Hematopoietic multipotent progenitor cell (in vitro differentiated cells): ENCODE data around the gene OTUB2. TPM values are rescaled to one million over a fixed set of nuclear protein-coding genes. Genes with fewer than 3 reads are reported as not detected.

ENCODE experiments used
- DNase-seq, 3 donors: peaks; one replicate each; pipeline ENCODE4 v3.0.0-alpha.2; 2011 to 2015; ENCODE audit warnings: low read depth in 2 of 3, low spot score in 2 of 3
- total RNA-seq: library from RNA; depleted of rRNA; stranded (reverse); fragments of >200 nt; gene quantifications from one replicate; pipeline ENCODE4 v1.2.3, GENCODE V29; 2012

OTUB2 gene
- total RNA-seq, 1 donor = 0.54 TPM

DNA sequence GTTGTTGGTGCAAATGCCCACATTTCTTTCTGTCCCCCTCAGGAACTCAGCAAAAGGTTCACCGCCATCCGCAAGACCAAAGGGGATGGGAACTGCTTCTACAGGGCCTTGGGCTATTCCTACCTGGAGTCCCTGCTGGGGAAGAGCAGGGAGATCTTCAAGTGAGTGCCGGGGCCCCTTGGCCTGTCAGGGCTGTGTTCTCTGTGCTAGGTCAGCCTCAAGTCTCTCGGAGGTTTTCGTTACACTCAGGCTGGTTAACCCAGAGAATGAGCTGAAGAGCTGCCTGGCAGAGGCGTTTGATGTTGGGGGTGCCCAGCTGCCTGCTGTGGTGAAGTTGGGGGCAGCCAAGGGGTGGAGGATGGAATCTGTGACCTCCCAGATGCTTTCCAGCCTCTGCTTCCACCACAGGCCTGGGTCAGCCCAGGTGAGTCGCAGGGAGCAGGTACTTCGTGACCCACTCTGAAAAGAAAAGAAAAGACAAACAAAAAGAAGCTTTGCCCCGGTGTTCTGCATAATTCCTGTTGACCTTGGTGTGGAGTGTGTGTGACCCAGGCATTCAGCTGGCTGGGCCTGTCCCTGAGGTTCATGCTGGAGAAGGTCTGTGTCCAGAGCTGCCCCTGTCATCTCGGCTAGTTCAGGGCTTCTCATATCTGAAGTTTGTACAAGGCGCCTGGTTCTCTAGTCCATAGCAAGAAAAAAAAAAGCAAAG is 12.9 kb downstream of the OTUB2 start:
- no peak for DNase-seq

DNA sequence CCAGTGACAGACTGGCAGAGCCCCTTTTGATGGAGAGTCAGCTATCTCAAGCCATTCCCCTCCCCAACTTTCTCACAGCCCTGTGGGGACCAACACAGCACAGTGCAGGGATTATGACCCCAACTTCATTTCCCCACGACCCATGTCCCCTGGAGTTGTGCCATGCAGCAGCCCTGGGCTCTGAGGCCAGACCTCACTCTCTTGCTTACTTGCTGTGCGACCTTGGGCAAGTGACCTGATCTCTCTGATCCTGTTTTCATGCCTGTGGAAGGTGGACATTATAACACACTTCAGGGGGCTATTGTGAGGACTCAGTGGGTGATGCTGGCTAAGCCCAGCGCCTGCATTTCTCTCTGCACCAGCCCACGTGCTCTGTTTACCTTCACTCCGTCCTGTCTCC is 14.1 kb downstream of the OTUB2 start:
- DNase-seq = no peak

DNA sequence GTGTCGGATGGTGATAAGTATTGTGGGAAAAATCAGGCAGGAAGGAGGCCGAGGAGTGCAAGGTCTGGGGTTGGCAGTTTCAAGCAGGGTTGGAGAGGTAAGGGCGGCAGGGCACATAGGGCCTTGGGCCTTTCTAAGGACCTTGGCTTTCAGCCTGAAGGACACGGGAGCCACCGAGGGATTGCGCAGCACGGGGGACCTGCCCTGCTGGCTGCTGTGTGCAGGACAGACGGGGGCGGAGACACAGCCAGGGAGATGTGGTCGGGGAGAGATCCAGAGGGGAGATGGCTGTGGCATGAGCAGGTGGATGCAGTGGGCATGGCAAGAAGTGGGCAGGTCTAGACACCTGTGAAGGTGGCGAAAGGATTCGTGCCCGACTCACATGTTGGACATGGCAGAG is 14.7 kb downstream of the OTUB2 start:
- DNase-seq = no peak

DNA sequence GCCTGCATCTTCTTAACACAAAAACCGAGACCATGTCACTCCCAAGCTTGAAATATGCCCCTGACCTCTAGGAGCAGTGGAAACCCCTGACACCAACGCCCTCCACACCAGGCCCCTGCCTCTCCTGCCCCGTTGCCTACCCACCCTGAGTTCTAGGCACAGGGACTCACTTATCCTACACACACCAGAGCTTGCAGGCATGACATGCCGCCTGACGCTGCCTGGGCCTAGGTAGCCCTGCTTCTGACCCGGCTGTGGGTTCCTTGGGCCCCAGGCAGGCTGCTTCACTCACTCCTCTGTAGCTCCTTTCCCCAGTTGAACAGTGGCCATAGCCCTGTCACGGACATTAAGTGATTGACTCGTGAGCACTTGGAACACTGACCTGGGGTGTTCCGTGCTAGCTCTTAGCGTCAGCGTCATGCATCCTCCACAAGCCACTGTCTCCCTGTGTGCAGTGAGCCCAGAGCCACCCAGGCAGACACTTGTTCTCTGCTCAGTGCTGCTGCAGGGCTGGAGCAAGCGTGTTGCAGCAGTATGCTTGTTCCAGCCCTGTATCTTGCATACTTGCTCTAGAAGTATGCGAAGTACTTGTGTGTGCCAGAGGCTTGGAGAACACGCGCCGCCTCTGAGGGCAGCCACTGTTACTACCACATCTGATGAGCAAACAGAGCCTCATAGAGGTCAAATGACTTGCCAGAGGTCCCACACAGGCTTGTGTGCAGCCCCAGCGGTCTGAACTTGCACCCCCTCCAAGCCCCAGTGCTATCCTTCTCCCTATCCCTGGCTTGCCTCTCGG is 15.6 kb downstream of the OTUB2 start:
- DNase-seq = no peak

DNA sequence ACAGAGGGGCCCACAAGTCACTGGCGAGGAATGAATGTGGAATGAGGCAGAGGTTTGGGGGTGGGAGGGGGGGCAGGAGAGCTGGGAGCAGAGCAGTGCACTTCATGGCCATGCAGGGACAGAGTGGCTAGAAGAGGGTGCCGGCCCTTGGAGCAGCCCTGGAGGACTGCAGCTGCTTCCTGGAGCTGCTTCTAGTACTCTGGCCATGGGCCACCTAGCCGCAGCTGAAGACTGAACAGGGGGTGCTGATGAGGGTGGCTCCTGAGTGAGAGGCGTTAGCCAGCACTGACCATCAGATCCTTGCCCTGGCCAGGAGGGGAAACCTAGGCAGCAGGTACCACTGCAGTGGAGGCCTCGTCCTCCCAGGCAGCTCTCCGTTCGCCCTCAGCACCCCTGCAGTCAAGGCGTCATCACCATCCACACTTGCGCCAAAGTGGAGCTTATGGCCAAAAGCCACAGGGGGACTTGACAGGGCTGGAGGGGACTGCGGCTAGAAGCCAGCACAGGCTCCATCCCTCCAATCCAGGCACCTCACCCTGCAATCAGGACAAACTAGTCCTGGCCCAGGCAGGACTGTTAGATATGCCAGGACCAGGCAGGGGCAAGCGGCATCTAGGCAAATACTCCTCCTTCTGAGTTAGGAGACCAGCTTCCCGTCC is 16.4 kb downstream of the OTUB2 start:
- DNase-seq = no peak

DNA sequence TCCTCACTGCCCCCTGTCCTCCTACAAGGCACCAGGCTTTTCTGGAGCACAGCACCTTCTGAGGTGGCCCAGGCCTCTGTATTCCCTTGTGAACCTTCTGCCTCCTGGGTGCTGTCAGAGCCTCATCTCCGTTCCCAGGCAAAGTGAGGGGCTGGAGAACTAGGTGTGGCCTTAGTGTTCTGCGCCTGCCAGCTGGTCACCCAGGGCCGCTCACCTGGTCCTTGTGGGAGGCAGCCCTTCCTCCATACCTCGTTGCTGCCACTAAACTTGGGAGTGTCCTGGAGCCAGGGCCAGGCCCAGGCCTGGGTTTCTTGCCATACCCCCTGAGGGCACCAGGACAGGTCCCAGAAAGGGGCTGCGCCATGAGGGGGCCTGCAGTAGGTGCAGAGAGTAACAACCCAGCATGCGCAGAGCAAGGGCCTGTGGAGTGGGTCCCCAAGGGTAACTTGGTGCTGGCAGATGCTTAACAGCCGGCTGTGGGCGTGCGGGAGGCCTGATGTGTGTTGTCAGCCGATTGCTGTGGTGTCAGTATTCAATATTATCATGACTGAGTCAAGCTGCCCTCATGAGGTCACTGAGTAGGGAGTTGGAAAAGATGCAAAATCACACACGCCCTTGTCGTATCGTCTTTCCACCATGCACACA is 17.1 kb downstream of the OTUB2 start:
- no peak for DNase-seq

DNA sequence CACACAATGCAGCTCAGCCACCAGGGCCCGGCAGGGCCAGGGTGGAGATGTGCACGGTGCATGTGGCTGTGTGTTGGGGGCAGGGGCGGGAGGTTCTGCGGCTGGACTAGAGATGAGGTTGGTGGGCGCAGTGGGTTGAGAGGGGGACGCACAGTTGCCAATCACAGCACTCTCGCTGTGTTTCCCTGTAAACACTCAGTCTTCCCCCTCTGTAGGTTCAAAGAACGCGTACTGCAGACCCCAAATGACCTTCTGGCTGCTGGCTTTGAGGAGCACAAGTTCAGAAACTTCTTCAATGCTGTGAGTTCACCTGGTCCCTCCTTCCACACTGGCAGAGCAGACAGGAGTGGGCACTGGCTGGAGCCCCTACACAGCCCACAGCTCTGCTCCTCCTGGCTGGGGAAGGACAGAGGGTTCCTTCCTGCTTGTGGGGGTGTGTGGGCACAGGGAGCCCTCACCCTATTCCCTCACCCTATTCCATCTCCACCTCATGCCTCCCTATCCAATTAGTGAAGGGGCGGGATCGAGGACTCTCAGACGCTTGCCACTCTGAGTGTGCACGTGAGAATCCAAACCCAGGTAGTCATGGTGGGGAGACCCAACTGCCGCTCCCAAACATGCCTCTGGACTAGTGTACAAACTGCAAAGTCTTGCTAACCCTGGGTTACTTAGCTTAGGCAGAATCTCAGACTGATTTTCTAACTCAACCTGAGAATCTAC is 17.8 kb downstream of the OTUB2 start:
- no peak for DNase-seq

DNA sequence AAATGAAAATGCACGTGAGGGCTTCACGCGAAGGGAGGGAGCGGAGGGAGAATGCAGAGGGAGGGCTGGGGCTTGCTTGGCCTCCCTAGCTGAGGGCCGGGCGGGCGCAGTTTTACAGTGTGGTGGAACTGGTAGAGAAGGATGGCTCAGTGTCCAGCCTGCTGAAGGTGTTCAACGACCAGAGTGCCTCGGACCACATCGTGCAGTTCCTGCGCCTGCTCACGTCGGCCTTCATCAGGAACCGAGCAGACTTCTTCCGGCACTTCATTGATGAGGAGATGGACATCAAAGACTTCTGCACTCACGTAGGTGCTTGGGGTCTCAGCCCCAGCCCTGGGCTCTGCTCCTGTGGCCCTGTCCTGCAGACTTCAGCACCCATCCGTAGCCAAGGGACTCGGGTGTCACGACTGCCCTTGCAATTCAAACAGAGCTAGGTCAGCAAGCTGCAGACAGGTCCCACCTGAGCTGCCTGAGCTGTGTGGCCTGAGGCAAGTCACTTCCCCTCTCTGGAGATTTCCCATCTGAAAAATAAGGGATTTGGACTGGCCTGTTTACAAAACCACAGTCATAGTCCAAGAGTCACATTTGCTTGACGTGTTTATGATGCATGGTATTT is 18.4 kb downstream of the OTUB2 start:
- DNase-seq = no peak

DNA sequence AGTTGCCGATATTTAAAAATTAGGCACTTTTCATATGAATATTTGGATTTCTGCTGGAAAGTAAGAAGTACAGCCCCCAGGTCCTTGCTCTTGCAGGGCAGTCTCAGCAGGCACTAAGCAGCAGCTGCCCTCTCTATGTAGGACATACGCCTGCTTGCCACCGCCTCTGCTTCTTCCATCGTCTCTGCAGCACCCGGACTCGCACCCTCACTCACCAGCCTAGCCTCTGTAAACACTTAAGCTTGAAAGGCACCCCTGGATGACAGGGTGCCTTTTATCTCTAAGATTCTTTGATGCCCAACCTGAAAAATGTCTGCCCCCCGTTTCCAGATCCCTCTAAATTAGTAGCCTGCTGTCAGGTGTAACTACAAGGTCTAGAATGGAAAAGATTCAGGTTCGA is 19.0 kb downstream of the OTUB2 start:
- no peak for DNase-seq

DNA sequence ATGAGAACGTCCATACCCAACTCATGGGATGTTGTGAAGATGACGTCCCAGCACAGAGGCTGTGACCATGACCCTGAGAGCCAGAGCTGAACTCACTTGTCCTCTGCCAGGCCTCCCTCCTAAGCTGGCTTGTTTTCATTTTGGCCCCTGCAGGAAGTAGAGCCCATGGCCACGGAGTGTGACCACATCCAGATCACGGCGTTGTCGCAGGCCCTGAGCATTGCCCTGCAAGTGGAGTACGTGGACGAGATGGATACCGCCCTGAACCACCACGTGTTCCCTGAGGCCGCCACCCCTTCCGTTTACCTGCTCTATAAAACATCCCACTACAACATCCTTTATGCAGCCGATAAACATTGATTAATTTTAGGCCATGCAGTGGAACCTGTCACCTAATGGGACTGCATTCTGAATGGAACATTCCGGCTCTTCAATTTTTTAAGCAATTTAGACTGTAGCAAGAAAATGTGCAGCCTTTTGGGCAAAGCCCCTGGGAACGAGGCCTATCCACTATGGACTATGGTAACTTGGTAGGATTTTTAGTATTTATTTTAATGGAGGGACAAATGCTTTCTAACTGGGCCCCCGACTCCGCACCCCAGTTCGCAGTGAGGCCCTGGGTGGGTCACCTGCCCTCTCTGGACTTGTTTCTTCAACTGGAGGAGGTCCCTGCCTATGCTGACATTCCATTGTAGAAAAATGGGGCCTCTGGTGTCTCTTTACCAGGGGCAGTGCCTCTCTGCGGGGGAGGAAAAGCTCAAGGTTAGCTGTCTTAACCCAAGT is 19.6 kb downstream of the OTUB2 start:
- no peak for DNase-seq

DNA sequence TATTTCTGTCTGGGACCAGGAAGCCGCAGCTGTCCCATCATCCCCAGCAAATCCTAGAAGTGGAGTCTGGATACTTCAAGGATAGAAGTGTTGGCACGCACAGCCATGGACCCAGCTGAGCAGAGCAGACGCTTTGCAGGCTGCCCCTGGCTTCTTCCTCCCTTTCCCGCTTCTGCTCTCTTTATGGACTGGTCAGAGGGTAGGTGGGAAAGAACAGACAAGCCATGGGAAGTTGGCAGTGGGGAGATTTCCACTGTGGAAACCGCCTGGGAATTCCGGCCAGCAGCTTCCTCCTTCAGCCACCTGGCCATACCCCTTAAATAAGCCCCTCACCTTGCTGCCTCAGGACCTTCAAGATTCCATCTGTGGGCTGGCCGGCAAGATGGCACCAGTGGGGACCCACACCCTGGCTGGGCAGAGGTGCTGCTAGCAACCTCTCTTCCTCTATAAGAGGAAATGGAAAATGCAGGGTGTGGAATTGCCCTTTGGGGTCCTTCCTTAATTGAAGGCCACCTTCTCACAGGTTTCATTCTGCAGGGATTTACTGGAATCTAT is 20.6 kb downstream of the OTUB2 start:
- DNase-seq = no peak

DNA sequence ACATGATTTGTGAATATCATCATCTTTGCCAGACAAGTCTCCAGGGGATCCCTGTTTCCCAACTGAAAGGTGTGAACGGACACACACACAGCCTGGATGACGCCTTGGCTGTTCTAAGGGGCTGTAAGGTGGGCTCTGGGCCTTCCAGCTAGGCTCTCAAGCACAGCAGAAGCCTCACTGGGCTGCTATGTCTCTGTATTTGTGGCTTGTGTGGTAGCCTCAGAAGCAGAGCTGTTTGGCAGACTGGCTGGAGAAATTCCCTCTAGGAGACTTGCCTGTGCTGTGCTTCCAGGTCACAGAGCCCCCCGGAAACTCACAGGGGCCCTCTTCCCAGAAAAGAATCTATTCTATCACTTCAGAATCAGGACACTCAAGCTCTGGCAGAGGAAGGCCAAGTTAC is 21.4 kb downstream of the OTUB2 start:
- DNase-seq = no peak

DNA sequence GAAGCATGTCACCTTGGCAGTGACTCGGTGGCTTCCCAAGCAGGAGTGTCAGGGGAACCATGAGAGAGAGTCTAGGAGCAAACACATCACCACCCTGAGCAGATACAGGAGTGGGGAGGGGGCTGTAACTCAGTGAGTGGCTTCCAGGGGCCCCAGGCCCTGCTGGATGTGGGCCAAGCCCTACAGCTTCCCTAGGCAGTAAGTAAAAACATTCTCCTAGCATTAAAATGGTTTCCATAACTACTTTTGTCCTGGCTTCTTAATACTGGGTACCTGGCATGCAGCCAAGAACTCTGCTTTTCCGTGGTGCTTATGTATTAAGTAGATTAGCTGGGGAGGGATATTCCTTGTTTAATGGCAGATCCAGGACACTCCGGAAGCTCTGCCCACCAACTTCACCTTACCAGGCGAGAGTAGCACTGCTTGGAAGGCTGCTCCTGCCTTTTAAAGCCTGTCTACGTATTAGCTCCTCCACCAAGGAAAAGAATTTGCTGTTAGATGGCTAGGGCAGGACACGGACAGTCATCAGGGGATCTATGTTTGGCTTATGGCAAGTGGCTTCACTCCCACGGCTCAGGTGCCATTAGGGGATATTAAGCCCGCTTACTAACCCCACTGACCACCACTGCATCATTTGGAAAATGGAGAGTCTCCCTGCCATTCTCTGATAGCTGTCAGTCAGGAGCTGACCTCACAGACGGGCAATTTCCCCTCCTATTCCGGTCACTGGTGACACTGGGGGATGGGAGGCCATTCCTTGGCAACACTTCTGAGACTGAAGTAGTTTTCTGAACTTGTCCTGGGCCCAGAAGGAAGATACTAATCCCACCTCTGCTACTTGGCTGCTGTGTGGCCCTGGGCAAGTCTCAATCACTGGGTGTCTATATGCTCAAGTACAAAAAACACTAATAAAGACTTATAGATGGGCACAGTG is 22.8 kb downstream of the OTUB2 start:
- no peak for DNase-seq

DNA sequence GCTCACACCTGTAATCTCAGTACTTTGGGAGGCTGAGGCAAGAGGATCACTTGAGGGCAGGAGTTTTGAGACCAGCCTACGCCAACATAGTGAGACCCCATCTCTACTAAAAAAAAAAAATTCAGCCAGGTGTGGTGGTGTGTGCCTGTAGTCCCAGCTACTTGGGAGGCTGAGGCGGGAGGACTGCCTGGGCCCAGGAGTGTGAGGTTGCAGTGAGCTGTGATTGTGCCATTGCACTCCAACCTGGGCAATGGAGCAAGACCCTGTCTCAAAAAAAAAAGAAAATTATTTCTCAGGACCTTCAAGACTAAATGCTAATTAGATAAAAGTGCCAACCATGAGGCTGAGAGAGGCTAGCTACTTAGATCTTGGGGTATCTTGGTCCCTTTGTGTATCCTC is 23.5 kb downstream of the OTUB2 start:
- no peak for DNase-seq

DNA sequence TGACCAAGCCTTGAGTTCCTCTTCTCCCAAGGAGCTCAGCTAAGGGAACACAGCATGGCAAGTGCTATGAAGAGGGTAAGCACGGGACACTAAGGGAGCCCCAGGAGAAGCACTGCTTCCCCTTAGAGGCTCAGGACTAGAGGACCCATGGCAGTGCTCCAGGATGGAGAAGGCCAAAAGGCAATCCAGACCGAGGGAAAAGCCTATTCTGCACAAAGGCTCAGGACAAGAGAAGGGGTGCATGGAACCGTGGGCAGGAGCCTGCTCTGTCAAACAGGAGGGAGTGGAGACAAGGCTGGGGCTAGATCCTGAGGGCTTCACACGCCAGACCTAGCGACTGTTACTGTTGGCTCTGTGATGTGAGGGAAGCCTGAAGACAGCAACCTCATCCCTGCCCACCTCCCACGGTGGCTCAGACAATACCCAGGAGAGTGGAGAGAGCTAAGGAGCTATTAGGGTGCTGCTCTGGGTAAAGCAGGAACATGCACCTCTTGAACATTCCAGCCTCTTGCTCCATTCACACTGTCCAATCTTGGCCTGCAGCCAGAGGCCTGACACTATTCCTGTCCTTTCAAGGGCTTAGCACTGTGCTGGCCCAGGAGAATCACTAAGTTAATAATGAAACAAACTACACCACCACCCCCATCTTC is 24.2 kb downstream of the OTUB2 start:
- no peak for DNase-seq

DNA sequence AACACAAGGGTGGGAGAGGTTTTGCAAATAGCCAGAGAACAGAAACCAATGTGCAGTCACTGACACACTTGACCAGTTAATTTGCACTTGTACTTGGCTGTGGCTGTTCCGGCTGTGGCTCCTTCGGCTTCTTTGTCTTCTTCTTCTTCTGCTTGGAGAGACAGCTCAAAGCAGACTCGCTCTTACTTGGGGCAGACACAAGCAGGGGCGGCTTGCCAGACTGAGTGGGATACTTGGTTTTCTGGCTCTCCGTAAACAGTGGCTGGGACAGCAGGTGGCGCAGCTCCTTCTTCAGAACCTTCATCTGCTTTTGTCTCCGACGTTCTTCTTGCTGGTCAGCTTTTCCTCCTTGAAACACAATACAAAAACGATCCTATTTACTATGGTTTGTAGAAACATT is 25.0 kb downstream of the OTUB2 start:
- DNase-seq = peak in 1 of 3 donors; percentile 18

DNA sequence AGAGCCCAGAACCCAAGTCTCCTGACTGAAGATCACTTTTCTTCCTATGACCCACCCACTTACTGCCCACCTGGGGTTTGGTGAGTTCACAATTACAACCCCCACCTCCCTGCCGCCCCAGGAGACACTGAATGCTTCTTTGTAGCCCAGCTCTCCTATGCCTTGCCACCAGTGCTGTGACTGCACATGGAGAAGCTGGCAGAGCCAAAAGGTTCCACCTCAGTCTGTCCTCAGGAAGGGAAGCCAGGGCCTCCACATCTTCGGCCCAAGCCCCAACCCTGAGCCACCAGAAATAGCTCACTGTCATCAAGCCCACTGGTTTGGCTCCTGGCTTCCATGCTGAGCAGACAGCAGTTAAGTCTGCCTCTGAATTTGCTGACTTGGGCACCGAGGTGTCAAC is 25.6 kb downstream of the OTUB2 start:
- no peak for DNase-seq

DNA sequence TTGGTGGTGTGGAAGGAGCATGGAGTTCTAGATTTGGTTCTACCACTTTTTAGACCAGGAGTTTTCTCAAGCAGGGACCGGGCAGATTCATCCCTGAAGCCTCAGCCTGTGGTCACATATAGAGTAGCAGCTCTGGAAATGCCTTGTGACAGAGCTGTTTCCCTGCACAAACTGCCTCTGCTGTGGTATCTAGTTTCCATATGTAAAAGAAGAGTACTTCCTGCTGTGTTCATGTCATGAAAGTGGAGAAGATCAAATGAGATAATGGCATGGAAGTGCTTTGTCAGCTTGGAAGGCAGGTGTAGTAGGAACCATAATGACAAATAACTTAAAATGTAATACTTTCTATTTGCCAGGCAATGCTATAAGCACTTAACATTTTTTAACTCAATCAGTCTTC is 26.1 kb downstream of the OTUB2 start:
- DNase-seq = no peak
